Stimulated activated CD8-positive, alpha-beta memory T cell treated with anti-CD3 and anti-CD28 coated beads, Interleukin-12 subunit alpha, Interleukin-12 subunit beta, amount 100 ng/mL, for 1 hour (primary cell): ENCODE results near the gene PNMT.

ENCODE experiments used
- DNase-seq: peaks from one replicate; pipeline ENCODE4 v3.0.0-alpha.2; 2020; ENCODE audit warnings: low read depth

PNMT gene

DNA sequence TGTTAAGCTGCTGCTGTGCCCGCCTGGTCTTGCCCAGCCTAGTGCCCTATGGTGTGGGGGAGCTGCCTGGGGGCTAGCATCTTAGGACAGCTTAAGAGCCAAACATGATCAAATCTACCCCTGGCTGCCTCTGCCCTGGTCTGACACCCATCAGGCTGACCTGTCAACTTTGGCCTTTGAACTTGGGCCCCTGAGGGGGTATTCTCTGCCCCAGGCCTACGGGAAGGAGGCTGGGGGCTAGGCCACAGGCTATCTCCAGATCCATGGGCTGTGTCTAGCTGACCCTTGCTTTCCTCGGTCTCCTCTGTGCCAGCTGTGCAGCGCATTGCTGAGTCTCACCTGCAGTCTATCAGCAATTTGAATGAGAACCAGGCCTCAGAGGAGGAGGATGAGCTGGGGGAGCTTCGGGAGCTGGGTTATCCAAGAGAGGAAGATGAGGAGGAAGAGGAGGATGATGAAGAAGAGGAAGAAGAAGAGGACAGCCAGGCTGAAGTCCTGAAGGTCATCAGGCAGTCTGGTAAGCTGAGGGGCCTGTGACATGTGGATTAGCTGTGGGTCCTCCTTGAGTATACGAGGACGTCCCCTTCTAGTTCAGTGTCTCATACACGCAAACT, 34.6 kb upstream of the PNMT start:
- DNase-seq: no peak

DNA sequence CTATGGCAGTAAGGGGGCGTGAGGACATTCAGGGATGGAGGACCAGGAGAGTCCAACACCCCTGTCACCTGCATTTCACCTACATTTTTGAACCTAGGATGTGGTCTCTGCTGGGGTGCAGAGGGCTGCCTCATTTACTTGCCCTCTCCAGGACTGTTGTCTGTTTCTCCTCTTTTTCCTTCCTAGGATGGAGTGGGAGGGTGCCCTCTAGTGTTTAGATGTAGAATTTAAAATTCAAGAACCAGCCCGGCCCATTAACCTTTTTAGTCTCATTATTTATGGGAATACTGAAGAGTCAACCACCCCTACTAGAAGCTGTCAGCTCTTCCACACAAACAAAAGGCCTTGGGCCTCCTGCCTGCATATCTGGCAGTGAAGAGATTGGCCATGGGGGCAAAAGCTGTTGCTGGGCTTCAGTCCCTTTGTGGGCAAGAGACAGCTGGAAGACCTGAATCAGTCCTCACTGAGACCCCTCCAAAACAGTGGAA, 33.8 kb upstream of the PNMT start:
- no peak for DNase-seq

DNA sequence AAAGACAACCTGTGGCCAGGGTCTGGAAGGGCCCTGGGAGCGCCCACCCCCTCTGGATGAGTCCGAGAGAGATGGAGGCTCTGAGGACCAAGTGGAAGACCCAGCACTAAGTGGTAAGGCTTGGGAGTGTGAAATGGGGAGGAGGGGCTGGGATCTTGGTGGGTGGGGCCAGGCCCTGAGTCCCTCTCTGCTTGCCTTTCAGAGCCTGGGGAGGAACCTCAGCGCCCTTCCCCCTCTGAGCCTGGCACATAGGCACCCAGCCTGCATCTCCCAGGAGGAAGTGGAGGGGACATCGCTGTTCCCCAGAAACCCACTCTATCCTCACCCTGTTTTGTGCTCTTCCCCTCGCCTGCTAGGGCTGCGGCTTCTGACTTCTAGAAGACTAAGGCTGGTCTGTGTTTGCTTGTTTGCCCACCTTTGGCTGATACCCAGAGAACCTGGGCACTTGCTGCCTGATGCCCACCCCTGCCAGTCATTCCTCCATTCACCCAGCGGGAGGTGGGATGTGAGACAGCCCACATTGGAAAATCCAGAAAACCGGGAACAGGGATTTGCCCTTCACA, 32.6 kb upstream of the PNMT start:
- DNase-seq: no peak

DNA sequence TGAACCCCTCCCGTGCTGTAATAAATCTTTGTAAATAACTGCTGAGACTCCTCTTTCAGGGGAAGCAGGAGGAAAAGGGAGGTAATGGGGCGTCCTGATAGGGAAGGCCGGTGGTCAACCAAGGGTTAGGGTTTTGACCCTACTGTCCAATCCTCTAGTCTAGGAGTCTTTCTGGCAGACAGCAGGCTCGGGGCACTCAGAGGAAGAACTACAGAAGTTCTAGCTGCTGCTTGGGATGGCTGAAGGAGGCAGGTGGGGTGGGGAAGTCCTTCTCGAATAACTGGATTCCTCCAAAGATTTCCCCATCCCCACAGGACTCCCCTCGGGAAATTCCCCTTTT, 31.7 kb upstream of the PNMT start:
- DNase-seq: no peak

DNA sequence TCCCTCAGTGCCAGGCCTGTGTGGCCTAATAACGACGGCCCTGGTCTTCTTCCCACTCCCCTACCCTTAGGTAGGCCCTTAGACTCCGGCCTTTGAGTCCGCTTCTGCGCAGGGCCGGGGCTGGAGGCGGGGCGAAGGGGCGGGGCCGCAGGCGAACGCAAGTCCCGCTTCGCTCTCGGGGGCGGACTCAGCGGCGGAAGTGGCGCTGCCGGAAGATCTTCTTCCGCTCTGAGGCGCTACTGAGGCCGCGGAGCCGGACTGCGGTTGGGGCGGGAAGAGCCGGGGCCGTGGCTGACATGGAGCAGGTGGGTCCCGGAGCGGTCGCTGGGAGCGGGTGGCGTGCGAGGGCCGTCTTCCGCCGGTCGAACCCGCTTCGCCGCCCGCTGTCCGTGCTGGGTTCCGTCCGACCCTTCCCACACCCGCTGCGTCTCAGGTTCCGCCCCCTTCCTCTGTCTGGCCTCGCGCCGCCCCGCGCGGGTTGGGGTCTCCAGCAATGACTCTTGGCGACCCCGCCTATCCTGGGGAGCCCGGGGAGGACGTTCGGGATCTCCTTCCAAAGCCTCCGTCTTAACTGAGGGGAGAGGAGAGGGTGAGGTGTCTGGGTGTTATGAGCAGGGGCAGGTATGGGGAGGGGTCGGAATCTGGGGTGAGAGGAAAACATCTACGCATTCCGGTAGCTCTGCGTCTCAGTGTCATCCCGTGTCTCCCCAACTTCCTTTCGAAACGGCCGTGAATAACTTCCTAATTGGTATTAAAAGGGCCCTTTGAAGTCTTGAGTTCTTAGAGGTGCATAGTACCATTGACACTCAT, 31.1 kb upstream of the PNMT start, which contains the start of gene STARD3:
Gene STARD3 (plus strand): TSS at position 218 of the 810 bp plus-strand sequence. CDS start 16,388 bp downstream, outside the sequence.
- peak; percentile 81 for DNase-seq

DNA sequence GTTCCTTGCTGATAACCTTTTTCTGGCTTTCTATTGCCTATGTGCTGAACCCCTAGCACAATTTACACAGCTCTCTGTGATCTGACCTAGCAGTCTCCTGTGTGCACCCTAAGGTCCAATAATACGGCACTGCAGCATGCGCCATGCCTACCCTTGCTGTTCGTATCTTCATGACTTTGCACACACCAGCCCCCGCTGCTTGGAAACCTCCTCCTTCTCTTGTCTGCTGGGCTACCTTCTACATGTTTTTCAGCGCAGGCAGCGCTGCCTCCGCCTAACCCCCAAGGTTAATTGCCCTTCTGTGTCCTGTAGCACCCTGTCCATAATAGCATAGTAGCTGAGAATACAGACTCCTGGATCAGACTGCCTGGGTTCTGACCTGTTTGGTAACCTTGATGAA, 29.9 kb upstream of the PNMT start:
- no peak for DNase-seq

DNA sequence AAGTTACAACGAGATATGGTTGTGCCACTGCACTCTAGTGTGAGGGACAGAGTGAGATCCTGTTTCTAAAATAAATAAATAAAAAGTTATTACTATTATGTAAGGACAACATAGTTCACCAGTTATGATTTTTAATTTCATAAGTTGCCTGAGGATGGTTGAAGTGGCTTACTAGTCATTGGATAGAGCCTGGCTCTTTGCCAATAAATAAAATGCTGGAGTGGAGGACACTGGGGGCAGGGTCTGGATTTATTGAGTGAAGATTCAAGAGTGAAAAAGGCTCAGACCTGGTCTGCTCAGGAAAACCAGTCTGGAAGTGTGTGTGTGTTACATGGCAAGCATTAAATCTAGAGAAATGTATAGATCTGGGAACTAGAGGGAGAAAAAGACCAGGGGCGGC, 29.2 kb upstream of the PNMT start:
- DNase-seq: no peak

DNA sequence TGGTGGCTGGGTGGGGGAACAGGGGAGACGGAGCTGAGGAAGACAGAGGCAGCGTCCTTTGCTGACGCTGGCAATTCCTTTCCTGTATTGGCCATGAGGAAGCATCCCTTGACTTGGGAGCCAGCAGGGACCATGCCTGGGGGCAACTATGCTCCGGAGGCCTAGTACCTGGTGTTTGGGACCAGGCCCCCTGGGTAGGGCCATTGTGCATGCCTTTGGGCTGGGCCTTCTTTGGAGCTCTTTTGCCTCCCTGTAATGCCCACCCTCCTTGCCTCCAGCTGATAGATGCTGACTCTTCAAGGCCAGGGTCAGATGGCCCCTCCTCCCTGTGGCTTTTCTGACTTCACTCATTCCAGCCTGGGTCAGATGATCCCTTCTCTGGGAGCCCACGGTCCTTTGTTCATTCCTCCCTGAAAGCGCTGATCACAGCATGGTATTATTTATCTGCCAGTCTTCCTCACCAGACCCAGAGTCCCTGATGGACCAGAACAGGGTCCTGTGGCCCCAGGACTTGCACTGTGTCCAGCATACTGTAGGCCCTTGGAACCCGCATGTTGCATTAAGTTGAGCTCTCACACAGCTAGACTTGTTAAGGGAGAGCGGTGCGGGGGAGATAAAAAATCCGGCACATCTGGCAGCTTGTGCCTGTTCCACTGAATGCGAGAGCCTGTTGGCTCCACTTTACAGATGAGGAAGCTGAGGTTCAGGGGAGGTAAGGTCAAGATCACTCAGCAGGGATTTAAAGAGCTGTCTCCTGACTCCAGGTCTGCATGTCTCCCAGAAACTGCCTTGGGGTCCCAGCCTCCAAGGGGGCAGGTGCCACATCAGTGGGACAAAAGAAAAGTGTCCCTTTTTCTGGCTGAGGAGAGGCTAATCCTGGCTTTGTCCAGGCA, 28.4 kb upstream of the PNMT start:
- DNase-seq: no peak

DNA sequence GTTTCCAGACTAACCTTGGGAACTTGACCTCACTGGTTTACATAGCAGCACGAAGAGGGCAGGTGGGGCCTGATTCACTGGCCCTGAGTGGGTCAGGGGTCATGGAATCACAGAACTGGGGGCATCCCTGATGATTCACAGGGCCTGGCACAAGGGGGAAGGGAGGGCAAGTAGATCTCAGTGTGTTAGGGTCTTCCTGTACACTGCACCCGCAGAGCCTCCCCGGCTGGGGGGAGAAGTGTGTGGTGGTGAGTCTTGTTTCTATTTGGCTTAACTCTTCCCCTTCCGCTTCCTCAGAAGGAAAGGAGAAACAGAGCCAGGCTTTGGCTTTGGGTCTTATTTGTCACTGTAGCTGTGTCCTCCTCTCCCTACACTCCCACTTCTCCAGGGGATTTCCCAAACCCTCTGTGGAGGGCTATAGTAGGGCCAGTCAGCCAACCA, 27.6 kb upstream of the PNMT start:
- no peak for DNase-seq

DNA sequence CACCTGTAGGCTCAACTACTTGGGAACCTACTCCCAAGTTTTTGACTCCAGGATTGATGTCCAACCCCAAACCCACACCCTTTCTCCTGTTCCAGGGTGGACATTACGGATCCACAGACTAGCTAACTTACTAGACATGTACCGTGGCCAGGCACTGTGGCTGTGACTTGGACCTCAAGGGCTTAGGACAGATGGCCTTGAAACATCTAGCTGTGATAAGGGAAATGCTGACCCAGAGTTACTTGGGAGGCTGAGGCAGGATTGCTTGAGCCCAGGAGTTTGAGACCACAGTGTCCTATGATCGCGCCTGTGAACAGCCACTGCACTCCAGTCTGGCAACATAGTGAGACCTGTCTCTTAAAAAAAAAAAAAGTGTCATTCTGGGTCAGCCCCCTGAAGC, 27.2 kb upstream of the PNMT start:
- DNase-seq: no peak

DNA sequence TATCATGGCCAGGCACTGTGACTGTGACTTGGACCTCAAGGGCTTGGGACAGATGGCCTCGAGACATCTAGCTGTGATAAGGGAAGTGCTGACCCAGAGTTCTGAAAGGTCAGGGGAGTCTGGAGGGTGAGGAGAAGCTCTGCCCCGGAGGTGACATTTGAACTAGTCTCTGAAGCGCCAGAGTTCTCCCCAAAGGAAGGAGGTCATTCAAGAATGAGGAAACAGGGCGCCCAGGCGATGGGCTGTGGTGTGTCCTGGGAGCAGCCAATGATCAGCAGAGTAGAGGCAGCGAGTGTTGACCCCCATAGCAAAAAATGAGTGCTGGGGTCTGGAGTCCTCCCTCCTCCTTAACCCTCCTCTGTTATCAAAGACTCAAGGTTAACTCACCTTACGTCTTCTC, 26.4 kb upstream of the PNMT start:
- no peak for DNase-seq

DNA sequence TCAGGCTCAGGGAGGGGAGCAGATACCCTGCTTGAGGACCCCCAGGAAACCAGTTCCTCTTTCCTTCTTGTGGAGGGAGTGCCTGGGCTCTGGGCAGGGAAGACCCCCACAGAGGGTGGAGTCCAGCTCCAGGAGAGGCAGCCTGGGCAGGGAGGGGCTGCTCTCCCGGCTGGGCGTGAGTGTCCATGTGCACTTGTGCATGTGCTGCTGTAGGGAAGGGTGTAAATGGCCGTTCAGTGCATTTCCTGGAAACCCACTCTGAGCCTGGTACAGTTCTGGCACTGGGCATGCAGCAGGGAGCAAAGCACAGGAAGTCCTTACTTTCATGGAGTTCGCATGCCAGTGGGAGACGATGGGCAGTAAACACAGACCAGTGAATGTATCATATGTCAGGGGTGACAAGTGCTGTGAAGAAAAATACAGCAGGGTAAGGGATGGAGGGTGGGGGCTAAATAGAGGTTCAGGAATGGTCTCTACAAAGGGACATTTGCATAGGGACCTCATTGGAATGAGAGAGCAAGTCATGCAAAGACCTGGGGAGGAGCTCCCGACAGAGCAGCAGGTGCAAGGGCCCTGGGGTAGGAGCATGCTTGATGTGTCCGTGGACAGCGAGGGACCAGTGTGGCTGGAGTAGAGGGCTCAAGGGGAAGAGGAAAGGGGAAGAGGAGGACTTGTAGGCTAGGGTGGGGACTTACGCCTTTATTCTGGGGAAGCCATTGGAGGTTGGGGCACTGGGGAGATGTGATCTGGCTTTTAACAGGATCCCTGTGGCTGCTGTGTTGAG, 25.8 kb upstream of the PNMT start:
- no peak for DNase-seq

DNA sequence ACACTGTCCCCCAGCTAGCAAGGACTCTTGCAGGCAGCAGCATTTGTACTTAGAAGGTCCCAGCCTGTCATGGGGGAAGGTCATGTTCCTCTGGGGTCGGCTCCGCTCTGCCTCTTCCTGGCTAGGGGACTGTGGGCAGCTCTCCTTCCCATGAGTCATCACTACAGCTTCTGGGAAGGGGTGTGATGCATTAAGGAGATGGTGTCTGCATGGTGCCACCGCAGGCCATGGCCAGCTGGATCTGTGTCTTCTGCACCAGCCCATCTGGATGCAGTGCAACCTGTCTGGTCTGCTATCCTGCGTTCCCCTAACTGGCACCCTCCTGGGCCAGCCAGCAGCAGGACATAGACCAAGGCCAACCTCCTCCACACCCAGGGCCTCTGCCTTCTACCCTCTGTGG, 25.0 kb upstream of the PNMT start:
- DNase-seq: no peak

DNA sequence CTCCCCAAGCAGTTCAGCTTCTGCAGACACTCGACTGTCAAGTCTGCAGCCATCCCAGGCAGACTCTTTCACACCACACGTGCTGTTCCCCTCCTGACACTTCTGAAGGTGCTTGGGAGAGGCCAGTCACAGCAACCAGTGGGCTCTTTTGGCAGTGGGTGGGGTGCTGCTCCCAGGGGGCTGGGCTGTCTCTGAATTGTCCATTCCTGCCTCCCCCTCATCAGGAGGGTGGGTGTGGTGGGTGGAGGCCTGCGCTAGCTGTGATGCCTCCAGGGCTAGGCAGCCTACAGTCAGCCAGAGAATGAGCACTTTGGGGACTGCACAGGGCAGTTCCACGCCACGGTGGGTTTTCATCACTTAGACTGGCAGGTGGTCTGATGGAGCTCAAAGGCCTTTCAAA, 21.0 kb upstream of the PNMT start:
- DNase-seq: no peak

DNA sequence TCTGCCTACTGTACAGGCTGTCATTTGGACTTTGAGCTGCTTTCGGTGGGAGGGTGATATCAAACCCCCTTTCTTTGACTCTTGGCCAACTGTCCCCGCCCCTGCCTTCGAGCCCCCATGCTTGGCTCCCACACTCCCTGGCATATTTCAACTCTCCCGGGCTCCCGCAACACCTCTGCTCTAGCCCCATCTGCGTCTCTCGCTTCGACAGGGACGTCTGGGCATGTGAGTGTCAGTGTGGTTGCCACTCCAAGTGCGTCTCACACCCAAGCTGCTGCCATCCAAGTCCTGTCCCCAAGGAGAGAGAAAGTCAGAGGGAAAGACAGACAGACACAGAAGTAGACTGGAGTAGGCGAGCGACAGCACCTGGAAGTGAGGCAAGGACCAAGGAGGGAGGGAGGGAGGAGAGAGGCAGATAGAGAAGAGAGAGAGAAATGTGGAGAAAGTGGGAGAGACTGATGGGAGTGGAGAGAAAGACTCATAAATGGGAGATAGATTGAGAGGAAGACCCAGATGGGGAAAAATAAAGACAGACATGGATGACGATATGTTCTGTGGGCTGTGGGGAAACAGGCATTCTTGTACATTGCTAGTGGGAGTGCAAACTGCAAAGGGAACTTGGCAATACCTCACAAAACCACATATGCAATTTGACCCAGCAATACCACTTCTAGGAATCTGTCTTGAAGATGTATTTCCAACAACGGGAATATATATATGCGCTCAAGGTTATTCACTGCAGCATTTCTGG, 19.5 kb upstream of the PNMT start:
- DNase-seq: no peak

DNA sequence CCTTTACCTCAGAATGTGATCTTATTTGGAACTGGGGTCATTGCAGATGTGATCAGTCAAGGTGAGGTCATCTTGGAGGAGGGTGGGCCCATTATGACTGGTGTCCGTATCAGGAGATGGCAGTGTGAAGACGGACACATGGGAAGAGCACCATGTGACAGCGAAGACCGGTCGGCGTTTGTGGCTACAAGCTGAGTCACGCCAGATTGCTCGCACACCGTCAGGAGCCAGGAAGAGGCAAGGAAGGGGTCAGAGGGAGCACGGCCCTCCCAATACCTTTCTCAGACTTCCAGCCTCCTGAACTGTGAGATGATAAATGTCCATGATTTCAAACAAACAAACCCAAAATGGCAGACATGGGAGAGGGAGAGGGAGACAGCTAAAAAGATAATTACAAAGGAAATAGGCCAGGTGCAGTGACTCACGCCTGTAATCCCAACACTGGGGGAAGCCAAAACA, 18.1 kb upstream of the PNMT start:
- DNase-seq: no peak

DNA sequence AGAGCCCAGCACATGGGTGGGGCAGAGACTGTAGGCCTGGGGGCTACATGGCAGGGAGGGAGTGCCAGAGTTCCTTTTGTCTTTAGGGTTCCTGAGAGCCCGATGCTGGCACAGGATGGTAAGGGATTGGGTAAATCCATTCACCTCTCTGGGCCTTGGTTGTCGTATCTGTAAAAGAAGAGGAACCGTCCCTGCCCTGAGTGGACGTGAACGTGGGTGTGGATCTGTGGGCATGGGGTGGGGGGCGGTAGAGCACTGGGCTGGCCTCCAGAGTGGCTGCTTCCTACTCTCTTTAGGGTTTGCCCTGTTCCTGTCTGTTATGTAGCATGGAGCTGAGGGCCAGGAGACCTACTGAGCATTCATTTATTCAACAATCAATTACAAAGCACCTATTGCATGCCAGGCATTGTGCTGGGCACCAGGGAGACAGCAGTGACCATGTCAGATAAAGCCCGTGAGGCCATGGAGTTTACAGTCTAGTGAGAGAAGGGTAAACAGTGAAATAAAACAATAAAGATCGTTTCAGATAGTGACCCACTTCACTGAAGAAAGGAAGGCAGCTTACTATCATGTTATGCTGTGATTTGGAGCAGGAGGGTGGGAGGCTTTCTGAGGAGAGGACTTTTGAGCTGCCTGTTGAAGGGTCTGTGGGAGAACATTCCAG, 16.2 kb upstream of the PNMT start:
- DNase-seq: no peak

DNA sequence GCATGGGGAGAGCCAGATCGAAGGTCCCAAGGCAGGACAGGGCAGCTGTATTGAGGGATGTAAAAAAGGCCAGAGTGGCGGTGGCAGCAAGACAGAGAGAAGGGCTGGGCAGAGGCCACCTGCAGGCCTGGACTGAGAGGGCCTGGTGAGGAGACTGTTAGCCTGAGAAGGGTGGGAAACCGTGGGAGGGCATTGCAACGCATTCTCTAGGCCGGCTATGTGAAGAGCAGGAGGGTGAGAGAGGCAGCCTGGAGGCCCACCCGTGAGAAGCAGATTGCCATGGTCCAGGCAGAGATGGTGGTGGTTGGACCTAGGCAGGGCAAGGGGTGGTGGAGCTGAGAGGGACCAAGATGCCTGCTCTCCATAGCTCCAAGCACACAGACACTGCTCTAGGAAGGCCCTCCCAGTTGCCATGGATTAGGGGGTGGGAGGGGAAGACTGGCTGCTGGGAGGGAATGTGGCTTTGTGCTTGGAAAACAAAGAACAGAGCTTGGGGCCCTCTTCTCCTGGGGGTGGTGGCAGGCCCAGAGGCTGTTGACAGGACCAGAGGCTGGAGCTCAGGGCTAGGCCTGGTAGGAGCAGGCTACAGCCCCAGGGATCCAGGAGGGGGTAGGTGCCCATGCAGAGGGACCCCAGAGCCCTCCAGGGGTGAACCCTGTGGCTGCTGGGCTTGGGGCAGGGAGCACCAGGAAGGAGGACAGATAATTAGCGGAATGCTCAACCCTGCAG, 15.5 kb upstream of the PNMT start:
- no peak for DNase-seq

DNA sequence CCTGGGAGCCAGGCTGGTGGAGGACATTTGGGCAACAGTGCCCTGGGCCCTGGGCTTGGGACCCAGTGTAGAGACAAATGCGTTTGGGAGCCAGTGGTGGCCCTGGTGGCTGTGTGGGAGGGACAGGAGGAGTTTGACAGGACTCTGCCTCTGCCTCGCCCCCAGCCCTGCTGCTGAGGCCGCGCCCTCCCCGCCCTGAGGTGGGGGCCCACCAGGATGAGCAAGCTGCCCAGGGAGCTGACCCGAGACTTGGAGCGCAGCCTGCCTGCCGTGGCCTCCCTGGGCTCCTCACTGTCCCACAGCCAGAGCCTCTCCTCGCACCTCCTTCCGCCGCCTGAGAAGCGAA, 15.0 kb upstream of the PNMT start:
- DNase-seq: no peak
